ENCODE results near the gene HSPA14. TPM values are rescaled to one million over a fixed set of nuclear protein-coding genes. Genes with fewer than 3 reads are reported as not detected.
"Not testable (repeated sequence)": the region's sequence is repeated elsewhere in the genome, so short reads cannot be mapped to it uniquely, and the experiment has no call there.

Gene HSPA14
- total and polyA plus RNA-seq, 2 donors, result 10.1 to 16.6 TPM

DNA sequence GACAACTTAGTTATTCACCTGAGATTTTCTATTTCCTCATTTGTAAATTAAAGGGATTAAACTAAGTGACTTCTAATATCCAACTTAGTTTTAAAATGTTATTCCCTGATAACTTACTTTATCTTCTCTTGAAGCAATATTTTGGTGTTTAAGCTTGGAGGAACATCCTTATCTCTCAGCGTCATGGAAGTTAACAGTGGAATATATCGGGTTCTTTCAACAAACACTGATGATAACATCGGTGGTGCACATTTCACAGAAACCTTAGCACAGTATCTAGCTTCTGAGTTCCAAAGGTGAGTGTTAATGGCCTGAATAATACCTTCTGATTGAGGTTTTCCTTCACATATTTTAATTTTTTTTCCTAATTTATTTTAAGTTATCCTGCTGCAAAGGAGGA, 14.1 kb downstream of the HSPA14 start:
- Histone ChIP-seq H3K4me1 (ENCODE audit: insufficient read depth) (no peaks in the 10 kb centered on the region), H3K27ac (ENCODE audit: low read depth) (no peak overlapping the region), H3K4me3 (ENCODE audit: low read depth, low read length) (no peak overlapping the region), H3K36me3 (ENCODE audit: insufficient read depth) (peaks cover 2% of the 10 kb centered on the region)
- 57% methylated on average over 3 of the region's 3 CpGs for WGBS
- no peak for DNase-seq (ENCODE audit: extremely low spot score)

DNA sequence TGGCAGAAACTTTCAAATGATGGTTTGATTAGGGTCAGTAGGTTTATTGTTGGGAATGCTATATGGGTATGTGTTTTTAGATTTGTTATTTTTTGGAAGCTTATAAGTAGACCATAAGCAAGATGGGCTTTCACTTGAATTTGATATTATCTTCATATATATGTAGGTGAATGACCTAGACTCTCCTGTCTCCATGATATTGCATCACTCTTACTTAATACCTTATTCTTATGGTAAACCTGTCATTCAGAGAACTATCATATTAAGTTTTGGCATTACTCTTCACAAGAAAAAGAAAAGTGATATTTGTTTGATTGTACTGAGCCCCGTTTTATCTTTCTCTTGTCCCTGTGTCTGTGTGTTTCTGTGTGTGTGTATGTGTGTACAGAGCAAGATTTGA, 17.3 kb downstream of the HSPA14 start:
- Histone ChIP-seq H3K4me1 (ENCODE audit: insufficient read depth) (no peaks in the 10 kb centered on the region), H3K27ac (ENCODE audit: low read depth) (no peak overlapping the region), H3K4me3 (ENCODE audit: low read depth, low read length) (no peak overlapping the region), H3K36me3 (ENCODE audit: insufficient read depth) (peaks cover 2% of the 10 kb centered on the region)
- no peak for DNase-seq (ENCODE audit: extremely low spot score)
- 98% methylated on average over 1 of the region's 1 CpG for WGBS

DNA sequence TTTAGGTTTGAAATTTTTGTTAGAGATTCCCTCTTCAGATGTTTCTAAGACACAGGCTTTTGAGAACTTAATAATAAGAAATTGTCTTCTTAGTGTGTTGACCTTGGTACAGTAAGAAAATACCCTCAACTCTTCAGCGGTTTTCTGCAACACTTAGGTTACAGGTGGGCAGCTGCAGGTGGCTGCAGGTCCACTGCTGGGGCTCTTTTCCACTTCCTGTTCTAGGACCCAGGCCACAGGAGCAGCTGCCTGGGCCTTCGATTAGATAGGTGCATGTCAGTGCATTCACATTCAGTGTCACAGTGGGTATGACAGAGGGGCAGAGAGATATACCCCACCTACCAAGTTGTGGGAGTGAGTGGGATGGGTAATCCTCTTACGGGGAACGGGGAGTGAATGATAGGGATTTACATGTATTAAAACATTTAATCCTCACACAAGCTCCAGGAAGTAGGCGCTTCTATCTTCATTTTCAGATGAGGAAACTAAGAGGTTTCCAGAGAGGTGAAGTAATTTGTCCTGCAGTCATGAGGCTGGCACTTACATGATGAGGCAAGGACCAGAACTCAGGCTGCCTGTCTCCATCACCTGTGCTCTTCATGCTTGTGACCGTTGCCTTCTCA, 20.3 kb downstream of the HSPA14 start:
- H3K4me1 ChIP-seq (ENCODE audit: insufficient read depth), result no peaks in the 10 kb centered on the region
- 95% methylated on average over 6 of the region's 6 CpGs for WGBS
- peaks cover 2% of the 10 kb centered on the region for H3K36me3 ChIP-seq (ENCODE audit: insufficient read depth)
- H3K27ac ChIP-seq (ENCODE audit: low read depth), result no peak overlapping the region
- no peak for DNase-seq (ENCODE audit: extremely low spot score)
- no peak overlapping the region for H3K4me3 ChIP-seq (ENCODE audit: low read depth, low read length)

DNA sequence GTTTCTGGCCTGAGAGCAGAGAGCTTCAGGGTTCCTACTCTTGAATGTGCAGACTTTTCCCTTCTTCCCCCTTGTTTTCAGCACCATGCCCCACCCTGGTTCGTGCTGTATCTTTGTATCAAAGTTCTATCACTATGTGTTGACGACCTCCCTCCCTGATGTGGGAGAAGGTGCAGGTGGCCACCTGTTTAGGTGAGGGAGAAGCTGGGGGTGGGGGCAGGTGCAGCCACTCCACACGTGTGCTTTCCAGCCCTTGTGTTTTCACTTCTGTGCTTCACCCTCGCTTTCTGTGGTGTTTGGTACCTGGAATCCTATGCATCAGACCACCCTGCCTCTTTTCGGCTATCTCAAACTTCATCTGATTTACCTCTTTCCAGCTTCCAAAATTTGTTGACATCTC, 20.9 kb downstream of the HSPA14 start:
- Histone ChIP-seq H3K4me1 (ENCODE audit: insufficient read depth) (no peaks in the 10 kb centered on the region), H3K27ac (ENCODE audit: low read depth) (no peak overlapping the region), H3K4me3 (ENCODE audit: low read depth, low read length) (no peak overlapping the region), H3K36me3 (ENCODE audit: insufficient read depth) (peaks cover 5% of the 10 kb centered on the region)
- 85% methylated on average over 5 of the region's 5 CpGs for WGBS
- DNase-seq (ENCODE audit: extremely low spot score), result no peak

DNA sequence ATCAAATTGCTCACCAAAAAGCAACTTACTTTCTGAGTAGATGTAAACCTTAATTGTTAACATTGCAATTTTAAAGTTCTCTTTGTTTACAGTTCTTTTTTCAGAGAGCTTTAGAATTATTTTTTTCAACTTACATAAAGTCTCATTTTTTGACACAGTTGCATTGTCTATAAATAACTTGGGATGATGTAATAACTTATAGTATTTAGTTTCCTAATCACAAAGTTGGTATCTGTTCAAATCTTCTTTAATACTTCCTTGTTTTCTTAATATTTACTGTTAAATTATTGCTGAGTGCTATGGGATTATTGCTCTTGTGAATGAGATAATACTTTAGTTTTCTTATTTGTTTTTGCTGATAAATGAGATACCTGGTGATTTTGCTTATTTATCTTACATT, 21.7 kb downstream of the HSPA14 start:
- no peak overlapping the region for H3K4me3 ChIP-seq (ENCODE audit: low read depth, low read length)
- no peak overlapping the region for H3K27ac ChIP-seq (ENCODE audit: low read depth)
- no peaks in the 10 kb centered on the region for H3K4me1 ChIP-seq (ENCODE audit: insufficient read depth)
- DNase-seq (ENCODE audit: extremely low spot score), result no peak
- H3K36me3 ChIP-seq (ENCODE audit: insufficient read depth), result peaks cover 5% of the 10 kb centered on the region

DNA sequence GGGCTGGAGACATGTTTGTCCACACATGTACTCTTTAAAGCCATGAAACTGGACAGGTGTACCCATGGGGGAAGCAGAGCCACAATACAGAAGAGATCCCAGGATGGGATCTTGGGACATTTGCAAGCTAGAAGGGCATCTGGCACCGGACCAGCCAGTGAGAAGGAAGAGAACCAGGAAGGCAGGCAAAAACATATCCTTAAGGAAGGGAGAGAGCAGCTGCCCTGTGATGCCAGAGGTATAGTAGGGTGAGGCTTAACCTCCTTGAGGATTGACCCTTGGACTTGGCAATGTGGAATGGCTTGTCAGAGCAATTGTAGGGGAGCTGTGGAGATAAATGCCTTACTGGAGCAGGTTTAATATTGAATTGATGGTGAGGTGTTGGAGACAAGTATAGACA, 22.7 kb downstream of the HSPA14 start:
- no peak overlapping the region for H3K4me3 ChIP-seq (ENCODE audit: low read depth, low read length)
- no peaks in the 10 kb centered on the region for H3K4me1 ChIP-seq (ENCODE audit: insufficient read depth)
- no peak for DNase-seq (ENCODE audit: extremely low spot score)
- H3K36me3 ChIP-seq (ENCODE audit: insufficient read depth), result peaks cover 5% of the 10 kb centered on the region
- H3K27ac ChIP-seq (ENCODE audit: low read depth), result no peak overlapping the region
- WGBS, result 93% methylated on average over 1 of the region's 1 CpG

DNA sequence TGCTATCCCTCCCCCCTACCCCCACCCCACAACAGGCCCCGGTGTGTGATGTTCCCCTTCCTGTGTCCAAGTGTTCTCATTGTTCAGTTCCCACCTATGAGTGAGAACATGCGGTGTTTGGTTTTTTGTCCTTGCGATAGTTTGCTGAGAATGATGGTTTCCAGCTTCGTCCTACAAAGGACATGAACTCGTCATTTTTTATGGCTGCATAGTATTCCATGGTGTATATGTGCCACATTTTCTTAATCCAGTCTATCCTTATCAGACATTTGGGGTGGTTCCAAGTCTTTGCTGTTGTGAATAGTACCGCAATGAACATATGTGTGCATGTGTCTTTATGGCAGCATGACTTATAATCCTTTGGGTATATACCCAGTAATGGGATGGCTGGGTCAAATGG, 26.4 kb downstream of the HSPA14 start:
- H3K27ac ChIP-seq (ENCODE audit: low read depth); H3K4me3 ChIP-seq (ENCODE audit: low read depth, low read length); DNase-seq (ENCODE audit: extremely low spot score); H3K36me3 ChIP-seq (ENCODE audit: insufficient read depth); H3K4me1 ChIP-seq (ENCODE audit: insufficient read depth): not testable (repeated sequence)
- 98% methylated on average over 6 of the region's 6 CpGs for WGBS

DNA sequence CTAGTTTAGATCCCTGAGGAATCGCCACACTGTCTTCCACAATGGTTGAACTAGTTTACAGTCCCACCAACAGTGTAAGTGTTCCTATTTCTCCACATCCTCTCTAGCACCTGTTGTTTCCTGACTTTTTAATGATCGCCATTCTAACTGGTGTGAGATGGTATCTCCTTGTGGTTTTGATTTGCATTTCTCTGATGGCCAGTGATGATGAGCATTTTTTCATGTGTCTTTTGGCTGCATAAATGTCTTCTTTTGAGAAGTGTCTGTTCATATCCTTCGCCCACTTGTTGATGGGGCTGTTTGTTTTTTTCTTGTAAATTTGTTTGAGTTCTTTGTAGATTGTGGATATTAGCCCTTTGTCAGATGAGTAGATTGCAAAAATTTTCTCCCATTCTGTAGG, 26.8 kb downstream of the HSPA14 start:
- not testable (repeated sequence) for H3K36me3 ChIP-seq (ENCODE audit: insufficient read depth); H3K27ac ChIP-seq (ENCODE audit: low read depth); H3K4me3 ChIP-seq (ENCODE audit: low read depth, low read length); H3K4me1 ChIP-seq (ENCODE audit: insufficient read depth); DNase-seq (ENCODE audit: extremely low spot score)
- WGBS, result 93% methylated on average over 3 of the region's 3 CpGs

DNA sequence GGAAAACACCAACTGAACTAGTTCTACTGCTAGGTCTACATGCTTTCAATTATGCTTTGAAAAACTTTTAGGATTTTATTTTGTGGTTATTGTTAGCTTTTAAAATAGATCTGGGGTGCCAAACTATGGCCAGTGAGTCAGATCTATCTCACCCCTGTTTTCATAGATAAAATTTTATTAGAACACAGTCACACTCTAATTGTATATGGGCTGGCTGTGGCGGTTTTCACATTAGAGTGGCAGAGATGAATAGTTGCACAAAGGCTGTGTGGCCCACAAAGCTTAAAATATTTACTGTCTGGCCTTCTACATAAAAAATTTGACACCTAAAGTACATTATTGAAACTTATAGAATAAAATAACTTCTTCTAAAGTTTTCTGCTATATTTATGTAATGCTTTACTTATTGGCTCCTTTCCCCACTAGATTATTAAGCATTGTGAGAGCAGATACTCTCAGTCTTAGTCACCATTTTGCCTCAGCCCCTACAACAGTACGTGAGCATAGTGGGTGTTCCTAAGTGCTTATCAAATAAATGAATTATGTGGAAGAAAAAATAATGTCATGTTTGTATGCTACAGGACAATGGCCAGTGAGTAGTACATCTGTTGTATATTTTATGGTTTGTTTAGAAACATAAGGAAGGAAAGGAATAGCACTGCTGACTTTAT, 35.1 kb downstream of the HSPA14 start:
- Histone ChIP-seq H3K4me1 (ENCODE audit: insufficient read depth) (no peaks in the 10 kb centered on the region), H3K27ac (ENCODE audit: low read depth) (no peak overlapping the region), H3K4me3 (ENCODE audit: low read depth, low read length) (no peak overlapping the region), H3K36me3 (ENCODE audit: insufficient read depth) (peaks cover 3% of the 10 kb centered on the region)
- DNase-seq (ENCODE audit: extremely low spot score), result no peak
- 65% methylated on average over 2 of the region's 2 CpGs for WGBS

DNA sequence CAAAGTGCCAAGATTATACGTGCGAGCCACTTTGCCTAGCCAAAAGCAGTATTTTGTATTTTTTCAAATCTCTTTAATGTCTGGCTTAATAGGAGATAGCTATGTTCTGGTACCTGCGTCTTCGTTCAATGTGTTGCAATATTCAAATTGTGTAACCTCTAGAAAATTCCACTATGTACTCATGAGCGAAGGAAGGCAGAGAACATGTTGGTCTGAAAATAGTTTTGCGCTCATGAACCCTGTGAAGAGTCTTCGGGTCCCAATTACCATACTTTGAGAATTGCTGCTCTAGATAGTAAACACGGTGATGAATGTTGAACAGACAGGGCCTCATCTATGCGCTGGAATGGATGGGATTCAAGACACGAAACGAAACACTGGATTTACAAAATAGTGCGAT, 37.8 kb downstream of the HSPA14 start:
- Histone ChIP-seq H3K4me3 (ENCODE audit: low read depth, low read length) (no peak overlapping the region), H3K27ac (ENCODE audit: low read depth) (no peak overlapping the region), H3K36me3 (ENCODE audit: insufficient read depth) (no peaks in the 10 kb centered on the region), H3K4me1 (ENCODE audit: insufficient read depth) (no peaks in the 10 kb centered on the region)
- DNase-seq (ENCODE audit: extremely low spot score), result no peak
- 96% methylated on average over 12 of the region's 12 CpGs for WGBS

DNA sequence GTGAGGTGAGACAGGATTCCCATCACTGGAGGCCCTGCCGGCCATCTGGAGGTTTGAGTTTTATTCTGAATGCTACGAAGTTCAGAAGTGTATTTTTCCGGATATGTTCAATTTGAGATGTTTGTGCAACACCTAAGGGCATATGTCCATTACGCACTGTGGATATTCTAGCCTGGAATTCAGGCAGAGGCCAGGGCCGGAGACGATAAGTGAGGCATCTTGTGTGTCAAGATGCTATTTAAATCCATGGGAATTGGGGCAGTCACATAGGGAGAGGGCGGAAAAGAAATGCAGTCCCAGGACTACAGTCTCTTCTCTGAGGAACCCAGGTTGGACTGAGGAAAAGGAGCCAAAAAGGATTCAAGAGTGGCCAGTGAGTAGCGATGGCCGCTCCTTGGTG, 38.7 kb downstream of the HSPA14 start:
- no peak overlapping the region for H3K4me3 ChIP-seq (ENCODE audit: low read depth, low read length)
- 87% methylated on average over 9 of the region's 9 CpGs for WGBS
- H3K27ac ChIP-seq (ENCODE audit: low read depth), result no peak overlapping the region
- H3K4me1 ChIP-seq (ENCODE audit: insufficient read depth), result no peaks in the 10 kb centered on the region
- DNase-seq (ENCODE audit: extremely low spot score), result no peak
- no peaks in the 10 kb centered on the region for H3K36me3 ChIP-seq (ENCODE audit: insufficient read depth)

DNA sequence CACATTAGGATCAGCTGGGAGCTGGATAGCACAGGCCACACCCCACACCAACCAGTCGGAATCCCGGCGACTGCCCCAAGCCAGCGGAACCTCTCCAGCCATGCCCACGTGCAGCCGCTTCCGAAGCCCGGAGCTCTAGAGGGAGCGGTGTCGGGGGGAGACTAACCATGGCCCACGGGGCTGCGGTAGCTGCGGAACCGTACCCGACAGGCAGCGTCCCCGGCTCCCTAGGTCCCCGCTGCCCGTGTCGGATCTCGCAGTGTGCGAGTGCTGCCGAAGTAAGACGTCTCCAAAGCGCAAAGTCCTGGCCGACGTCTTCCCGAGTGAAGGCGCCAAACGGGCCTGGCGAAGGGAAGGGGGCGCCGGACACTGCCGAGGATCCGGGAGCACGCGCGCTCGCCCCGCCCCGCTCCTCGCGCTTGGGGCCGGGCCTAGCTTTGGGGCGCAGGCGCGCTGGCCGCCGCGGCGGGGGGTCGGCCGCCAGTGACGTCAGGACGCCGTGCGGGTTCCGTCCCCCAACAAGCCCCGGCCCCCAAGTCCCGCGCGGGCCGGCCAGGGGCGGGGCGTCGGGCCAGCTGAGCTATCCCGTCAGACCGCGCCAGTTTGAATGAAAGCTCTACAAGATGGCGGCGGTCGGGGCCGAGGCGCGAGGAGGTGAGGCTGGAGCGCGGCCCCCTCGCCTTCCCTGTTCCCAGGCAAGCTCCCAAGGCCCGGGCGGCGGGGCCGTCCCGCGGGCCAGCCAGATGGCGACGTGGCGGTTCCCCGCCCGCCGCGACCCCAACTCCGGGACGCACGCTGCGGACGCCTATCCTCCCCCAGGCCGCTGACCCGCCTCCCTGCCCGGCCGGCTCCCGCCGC, 40.4 kb downstream of the HSPA14 start, which contains the start of gene SUV39H2:
Gene SUV39H2, plus strand, starts transcription at position 601 of the 858 bp plus-strand sequence. Its CDS starts 23 bp downstream, at position 624.
- peak within 1 kb of the TSS; percentile 94 for H3K27ac ChIP-seq (ENCODE audit: low read depth)
- peak within 1 kb of the TSS; percentile 88 for H3K4me3 ChIP-seq (ENCODE audit: low read depth, low read length)
- H3K4me1 ChIP-seq (ENCODE audit: insufficient read depth), result no peaks in the 10 kb centered on the region
- under 1% methylated on average over 102 of the region's 102 CpGs for WGBS
- peak; percentile 84 for DNase-seq (ENCODE audit: extremely low spot score)
- H3K36me3 ChIP-seq (ENCODE audit: insufficient read depth), result no peaks in the 10 kb centered on the region

DNA sequence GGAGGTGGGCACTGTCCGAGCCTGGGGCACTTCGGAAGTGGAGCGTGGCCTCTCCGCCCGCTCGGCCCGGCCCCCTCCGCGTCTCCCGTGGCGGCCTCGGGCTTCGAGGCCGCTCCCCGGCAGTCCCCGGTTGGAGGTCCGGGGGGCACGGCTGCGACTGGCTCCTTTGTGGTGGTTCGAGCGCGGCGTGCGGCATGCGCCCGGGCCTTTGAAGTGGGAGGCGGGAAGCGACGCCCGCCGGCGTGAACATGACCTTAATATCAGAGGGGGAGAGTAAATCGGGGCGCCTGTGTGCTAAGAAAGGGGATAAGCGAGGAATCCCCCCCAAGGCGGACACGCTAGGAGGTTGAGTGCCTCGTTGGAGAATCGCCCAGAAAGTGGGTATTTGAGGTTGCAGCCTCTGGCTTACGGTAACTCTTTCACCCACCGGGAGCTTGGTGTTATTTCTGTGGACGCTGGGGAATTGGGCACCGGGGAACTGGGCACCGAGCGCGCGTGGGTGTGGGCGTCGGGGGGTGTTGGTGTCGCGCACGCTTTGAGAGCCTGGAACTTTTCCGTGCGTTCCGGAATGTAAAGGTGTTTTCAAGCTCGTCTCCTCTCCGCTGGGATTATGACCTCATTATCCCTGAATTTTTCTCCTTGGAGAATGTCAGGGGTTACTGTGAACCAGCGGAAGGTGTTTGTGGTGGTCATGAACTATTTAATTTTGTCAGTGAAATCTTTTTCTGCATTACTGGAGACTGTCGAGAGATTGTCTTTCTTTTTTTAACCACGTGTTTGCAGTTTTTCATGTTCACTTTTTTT, 41.2 kb downstream of the HSPA14 start:
- WGBS, result under 1% methylated on average over 60 of the region's 60 CpGs
- no peak for DNase-seq (ENCODE audit: extremely low spot score)

More for the DNA sequence above, 41.2 kb downstream of the HSPA14 start:
- peak overlapping the region; percentile 88 for H3K4me3 ChIP-seq (ENCODE audit: low read depth, low read length)
- no peak overlapping the region for H3K27ac ChIP-seq (ENCODE audit: low read depth)
- no peaks in the 10 kb centered on the region for H3K4me1 ChIP-seq (ENCODE audit: insufficient read depth)
- no peaks in the 10 kb centered on the region for H3K36me3 ChIP-seq (ENCODE audit: insufficient read depth)

Data from urinary bladder (tissue), 4 donors.